ENCODE measurements around the gene SSBP4. TPM values are rescaled to one million over a fixed set of nuclear protein-coding genes. Genes with fewer than 3 reads are reported as not detected.
"Not testable (repeated sequence)": the region's sequence is repeated elsewhere in the genome, so short reads cannot be mapped to it uniquely, and the experiment has no call there.

SSBP4 gene
- total RNA-seq, 1 donor from 2014 or later, result 138 TPM

DNA sequence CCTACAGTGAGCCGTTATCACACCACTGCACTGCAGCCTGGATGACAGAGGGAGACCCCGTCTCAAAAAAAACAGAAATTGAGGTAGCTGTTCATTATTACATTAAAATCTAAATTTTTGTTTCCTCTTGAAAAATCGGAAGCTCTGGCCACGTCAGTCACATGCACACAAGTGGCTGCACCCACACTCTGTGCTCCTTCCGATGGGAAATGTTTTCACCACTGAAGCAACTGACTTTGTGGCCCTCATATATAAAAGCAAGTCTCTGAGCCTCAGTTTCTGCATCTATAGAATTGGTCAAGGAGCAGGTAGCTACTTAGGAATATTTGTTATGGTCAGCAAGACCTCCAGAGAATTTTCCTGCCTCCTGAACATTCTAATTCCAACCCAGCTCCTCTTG, 26.3 kb upstream of the SSBP4 start:
- intact Hi-C loops (cut with micrococcal nuclease), result no loop called here

DNA sequence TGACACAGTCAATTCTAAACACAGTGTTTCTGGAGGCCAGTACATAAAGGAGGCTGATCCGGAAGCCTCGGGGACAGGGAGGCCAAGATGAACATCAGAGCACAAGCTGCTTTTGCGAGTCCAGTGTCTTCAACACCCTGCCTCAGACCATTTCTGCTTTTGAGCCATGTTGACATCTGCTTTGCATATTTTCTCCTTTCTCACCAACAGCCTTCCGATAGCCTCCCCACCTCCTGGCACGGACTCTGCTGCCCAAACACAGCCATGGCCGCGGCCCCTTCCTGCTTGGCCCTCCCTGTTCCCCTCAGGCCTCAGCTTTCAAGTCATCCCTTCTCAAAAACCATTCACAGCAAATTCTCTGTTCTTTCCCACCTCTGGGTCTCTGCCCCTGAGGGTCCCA, 25.4 kb upstream of the SSBP4 start:
- intact Hi-C loops (cut with micrococcal nuclease), result no loop called here

DNA sequence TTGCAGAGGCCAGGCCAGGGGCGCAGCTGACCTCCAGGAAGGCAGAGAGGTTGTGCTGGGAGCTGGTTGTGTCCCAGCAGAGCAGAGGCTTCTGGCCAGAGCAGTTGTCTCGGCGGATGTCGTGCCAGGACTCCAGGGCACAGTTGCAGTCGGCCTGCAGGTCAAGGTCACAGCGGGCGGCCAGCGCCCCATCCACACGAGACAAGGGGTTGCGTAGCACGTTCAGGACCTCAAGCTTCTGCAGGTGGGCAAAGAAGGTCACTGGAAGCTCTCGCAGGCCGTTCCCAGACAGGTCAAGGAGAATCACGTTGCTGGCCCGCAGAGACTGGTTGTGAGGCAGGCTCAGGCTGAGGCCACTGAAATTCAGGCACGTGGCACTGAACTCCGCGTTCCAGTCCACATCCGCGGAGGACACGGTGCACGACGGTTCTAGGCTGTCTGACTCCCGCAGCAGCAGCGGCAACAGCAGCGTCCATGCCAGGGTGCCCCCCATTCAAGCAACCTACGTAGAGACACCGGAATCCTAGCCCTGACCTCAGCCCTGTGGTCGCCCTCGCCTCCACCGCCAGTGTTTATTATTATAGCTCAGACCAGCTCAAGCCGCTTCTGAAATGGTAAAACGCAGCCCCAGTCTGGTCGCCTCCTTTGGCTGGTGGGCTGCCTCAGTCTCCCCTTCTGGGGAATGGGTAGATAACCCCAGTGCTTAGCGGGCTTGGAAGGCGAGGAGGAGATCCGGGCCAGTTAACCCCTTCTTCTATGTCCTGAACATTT, 22.5 kb upstream of the SSBP4 start:
- intact Hi-C loops (cut with micrococcal nuclease), result no loop called here

DNA sequence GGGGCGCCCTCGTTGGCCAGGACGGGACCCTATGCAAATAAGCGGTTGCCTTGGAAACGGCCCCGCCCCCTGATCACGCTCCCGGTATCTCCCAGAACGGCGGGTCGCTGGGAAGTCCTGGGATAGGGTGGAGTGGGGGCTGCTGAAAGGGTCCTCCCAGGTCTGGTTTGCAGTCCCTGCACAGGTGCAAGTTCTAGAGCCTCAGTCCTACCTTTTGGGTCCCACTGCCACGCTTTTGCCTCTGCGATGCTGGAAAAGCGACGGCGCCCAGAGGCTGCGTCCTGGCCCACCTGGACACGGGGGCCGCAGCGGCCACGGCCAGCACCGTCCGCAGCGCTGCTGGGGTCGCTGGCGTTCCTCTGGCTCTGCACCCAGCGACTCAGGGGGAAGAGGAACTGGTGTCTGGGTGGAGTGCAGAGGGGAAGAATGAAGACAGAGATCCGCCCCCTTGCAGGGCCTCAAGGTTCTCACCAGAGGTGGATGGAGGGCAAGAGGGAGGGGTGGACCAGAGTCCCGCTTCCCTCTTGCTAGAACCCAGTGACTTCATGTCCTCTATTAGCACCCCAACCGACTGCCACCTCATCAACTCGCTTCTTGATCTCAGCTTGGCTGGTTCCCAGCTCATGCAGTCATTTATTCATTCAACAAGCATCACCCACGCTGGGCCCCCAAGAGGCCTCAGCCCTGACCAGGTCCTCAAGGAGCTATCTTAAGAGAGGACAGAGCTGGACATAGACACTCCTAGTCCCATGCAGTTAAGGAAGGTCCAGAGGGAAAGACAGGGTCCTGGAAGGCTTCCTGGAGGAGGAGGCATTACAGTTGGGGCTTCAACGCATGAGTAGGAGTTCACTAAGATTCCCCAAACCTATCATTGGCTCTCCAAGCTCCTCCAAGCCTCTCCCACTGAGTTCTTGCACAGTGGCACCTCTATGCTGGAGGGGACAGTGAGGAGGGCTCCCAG, 21.7 kb upstream of the SSBP4 start, which contains the start of gene LRRC25:
TSS of gene LRRC25 (minus strand) at position 381 of the 961 bp plus-strand sequence. CDS start 659 bp downstream, outside the sequence.
- intact Hi-C loops (cut with micrococcal nuclease), result no loop called here

DNA sequence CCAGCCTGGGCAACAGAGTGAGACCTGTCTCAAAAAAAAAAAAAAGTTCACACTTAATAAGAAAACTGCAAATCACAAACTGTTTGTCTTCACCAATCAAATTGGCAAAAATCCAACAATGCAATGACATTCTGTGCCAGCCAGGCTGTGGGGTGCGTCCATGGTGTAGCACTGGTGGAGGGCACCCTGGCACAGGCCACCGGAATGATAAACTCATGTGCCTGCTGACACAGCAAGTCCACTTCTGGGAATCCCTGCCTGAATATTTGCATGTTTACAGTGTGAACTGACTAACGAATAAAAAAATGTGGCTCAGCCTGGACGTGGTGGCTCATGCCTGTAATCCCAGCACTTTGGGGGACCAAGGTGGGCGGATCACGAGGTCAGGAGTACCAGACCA, 20.2 kb upstream of the SSBP4 start:
- intact Hi-C loops (cut with micrococcal nuclease), result no loop called here

DNA sequence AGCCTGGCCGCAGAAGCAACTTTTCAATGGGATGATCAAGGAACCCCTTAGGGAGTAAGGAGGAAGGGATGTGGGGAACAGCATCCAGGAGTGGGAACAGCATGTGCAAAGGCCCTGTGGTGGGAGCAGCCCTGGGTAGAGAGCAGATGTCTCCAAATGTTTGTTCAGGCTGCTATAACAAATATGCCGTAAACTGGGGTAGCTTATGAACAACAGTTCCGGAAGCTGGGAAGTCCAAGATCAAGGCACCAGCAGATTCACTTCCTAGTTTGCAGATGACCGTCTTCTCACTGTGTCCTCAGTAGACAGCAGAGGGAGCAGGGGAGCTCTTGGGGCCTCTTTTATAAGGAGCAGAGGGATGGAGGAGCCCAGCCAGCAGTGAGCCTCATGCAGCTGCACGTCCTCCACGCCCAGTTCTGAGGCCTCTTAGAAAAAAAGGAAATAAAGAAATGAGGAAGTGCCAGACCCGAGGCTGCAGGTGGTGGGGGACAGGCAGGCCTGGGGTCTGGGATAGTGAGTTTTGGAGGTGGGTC, 17.6 kb upstream of the SSBP4 start:
- intact Hi-C loops (cut with micrococcal nuclease), result no loop called here

DNA sequence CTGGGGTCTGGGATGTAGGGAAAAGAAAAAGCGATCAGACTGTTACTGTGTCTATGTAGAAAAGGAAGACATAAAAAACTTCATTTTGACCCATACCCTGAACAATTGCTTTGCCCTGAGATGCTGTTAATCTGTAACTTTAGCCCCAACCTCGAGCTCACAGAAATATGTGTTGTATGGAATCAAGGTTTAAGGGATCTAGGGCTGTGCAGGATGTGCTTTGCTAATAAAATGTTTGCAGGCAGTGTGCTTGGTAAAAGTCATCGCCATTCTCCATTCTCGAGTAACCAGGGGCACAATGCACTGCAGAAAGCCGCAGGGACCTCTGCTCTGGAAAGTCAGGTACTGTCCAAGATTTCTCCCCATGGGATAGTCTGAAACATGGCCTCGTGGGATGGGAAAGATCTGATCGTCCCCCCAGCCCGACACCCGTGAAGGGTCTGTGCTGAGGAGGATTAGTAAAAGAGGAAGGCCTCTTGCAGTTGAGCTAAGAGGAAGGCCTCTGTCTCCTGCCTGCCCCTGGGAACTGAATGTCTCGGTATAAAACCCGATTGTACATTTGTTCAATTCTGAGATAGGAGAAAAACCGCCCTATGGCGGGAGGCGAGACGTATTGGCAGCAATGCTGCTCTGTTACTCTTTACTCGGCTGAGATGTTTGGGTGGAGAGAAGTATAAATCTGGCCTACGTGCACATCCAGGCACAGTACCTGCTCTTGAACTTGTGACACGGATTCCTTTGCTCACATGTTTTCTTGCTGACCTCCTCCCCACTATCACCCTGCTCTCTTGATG, 16.5 kb upstream of the SSBP4 start:
- intact Hi-C loops (cut with micrococcal nuclease), result not testable (repeated sequence)

DNA sequence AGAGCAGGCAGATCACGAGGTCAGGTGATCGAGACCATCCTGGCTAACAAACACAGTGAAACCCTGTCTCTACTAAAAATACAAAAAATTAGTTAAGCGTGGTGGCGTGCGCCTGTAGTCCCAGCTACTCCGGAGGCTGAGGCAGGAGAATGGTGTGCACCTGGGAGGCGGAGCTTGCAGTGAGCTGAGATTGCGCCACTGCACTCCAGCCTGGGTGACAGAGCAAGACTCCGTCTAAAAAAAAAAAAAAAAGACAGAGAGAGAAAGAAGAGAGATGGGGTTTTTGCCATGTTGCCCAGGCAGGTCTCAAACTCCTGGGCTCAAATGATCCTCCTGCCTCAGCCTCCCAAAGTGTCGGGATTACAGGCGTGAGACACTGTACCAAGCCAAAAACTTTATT, 13.4 kb upstream of the SSBP4 start:
- intact Hi-C loops (cut with micrococcal nuclease), result not testable (repeated sequence)

DNA sequence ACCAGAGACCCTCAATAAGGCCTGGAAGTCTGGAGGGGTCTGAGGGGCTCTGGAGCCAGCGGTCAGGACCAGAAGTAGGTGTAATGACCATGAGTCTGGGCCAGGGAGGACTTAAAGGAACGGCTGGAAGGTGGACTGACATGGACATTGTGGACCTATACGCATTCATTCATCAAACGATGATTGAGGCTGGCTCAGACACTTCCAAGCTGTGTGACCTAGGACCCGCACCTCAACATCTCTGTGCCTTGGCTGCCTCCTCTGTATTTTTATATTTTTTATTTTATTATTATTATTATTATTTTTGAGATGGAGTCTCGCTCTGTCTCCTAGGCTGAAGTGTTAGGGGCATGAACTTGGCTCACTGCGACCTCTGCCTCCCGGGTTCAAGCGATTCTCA, 12.4 kb upstream of the SSBP4 start:
- intact Hi-C loops (cut with micrococcal nuclease), result no loop called here

DNA sequence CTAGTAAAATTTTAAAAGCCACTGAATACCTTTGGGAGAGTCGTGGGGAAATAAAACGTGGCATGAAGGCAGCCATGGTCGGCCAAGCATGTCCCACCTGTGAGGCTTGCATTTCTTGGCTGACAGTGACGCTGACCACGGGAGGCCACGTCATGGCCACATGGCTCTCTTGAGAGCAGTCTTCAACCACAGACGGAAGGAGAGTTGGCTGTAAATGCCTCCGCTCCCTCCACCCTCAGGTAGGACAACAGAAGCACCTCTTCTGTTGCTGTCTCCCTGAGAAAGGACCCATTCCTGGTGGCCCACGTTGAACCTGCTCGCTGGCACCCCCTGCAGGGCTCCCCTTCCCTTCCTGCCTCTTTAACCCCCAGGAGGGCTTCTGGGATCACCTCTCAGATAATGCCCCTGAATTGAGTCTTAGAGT, 11.1 kb upstream of the SSBP4 start:
- intact Hi-C loops (cut with micrococcal nuclease), result no loop called here

DNA sequence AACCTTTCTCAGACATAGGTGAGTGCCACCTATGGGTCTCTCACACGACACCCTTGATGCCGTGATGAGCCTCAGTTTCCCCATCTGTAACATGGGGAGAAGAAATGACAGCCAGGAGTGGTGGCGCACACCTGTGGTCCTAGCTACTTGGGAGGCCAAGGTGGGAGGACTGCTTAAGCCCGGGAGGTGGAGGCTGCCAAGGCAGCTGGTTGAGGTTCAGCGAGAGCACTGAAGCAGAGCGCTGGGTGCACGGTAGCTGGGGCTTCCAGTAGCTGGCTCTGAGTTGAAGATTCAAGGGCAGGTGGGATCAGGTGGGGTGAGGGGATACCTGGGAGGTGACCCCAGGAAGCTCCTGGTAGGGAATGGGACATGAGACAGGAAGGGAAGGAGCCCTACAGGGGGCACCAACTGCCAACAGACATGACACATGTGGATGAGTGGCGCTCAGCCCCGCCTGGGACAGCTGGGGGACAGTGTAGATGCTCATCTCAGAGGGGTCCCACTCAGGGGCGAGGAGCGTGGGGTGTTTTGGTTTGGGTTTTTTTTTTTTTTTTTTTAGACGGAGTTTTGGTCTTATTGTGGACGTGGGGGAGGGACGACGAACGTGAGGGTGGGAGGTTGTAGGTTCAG, 6.5 kb upstream of the SSBP4 start:
- intact Hi-C loops (cut with micrococcal nuclease), result no loop called here

DNA sequence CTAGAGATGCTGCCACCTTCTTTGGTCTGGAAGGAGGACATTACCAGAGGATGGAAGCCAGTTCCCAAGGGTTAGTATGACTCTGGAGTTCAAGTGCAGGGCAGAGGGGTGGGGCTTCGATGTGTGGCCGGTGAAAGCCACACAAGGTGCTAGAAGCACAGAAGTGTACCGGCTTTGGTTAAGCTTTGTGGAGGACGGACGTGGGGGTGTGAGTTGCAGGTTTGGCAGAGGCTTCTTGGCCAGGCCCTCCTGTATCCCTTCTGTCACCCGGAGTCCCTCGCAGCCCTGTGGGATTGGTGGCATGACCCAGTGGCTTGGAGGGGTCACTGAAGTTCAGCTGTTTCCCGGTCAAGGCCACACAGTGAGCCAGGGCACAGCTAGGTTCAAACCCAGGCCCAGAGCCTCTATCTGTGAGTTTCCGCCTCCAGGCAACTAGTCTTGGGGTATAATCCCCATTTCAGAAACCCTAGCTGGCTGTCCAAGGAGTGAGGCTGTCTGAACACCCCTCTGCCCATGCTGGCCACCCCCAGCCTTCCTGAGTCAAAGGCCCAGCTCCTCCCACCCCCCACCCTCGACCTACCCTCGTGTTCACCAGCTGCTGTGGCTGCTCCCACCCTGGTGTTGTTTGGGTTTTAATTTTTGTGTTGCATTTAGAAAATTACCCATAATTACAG, 4.6 kb upstream of the SSBP4 start:
- intact Hi-C loops (cut with micrococcal nuclease), result loop anchor here (5.0 kb wide), 3 partner anchors 317 to 467 kb away; partner anchors contain the start of genes MAST3 and UPF1

DNA sequence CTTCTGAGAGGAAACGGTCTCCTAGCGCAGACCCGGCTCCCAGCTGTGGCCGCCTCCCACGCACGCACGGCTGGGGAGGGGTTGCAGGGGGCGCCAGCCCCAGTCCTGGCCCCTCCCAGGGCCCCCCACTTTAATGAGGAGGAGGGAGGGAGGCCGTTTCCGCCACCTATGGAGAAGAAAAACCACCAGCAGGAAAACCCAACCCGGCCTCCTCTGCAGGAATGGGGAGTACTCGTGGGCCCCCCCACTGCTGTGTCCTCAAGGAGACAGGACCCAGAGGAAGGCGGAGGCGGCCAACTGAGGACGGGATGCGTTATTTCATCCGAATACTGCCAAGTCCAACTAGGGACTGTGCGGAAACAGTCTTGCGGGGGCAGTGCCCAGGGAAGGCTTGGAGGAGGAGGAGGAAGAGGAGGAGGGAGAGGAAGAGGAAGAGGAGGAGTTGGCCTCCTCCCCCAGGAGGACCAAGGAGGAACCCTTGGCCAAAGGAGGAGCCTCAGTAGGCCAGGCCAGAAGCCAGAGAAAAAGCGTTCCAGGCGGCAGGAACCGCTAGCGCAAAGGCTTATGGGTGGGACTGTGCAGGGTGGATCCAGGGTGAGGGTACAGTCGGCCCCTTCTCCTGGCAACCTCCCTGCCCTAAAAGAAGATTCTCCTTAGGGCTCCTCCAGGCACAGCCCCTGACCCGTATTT, 3.9 kb upstream of the SSBP4 start:
- intact Hi-C loops (cut with micrococcal nuclease), result loop anchor here (5.0 kb wide), 3 partner anchors 318 to 468 kb away; partner anchors contain the start of genes MAST3 and UPF1

DNA sequence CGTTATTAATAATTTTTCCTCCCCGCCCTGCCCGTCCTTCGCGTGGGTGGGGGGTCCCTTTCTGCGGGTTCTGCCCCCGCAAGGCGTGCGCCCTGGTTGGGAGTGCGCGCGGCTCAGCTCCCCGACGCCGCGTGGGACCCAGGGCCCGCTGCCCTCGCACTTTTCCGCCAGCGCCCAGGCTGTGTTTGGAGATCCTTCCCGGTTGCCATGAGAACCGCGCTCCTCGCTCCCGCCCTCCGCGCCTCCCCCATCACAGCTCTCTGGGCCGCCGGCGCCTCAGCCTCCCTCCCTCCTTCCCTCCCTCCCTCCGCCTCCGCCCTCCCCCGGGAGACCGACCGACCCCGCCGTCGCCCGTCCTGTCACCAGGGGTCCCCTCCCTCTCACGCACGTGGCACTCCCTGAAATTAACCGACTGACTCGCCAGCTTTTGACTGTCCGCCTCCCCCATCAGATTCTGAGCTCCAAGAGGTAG, 2.4 kb upstream of the SSBP4 start:
- intact Hi-C loops (cut with micrococcal nuclease), result loop anchor here (5.0 kb wide), 3 partner anchors 320 to 470 kb away; partner anchors contain the start of genes MAST3 and UPF1

DNA sequence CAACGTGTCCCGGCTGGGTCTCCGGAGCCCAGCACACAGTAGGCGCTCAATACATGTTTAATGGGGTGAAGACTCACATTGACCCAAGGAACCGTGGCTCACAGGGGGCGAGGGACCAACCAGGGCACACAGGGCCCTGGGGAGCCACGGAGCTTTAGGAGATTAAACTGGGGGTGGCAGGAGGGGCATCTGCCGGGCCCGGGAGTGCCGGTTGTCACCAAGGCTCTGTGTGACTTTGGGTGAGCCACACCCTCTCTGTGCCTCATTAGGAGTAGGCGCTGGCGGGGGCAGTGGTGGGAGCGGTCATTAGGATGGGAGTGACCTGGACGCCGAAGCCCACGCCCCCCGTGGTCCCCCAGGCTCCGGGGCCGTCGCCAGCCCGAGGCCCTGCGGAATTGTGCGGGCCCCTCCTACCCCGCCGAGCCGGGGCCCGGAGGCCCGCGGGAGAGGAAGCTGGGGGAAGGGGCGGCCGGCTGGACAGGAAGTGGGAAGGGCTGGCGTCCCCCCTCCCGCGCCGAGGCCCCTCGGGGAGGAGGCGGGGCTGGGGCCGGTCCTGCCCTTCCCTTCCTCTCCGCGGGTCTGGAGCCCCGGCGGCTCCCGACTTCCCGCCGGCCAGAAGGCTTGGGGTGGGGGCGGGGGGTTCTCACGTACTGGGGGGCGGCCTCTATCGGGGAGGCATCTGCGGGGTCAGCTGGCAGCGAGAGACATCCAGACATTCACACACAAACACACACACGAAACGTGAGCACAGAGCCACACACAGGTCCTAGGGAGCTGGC, 1.8 kb upstream of the SSBP4 start:
- intact Hi-C loops (cut with micrococcal nuclease), result loop anchor here (2.0 to 5.0 kb wide), 4 partner anchors 213 to 470 kb away; partner anchors contain the start of genes MAST3, RAB3A and UPF1

DNA sequence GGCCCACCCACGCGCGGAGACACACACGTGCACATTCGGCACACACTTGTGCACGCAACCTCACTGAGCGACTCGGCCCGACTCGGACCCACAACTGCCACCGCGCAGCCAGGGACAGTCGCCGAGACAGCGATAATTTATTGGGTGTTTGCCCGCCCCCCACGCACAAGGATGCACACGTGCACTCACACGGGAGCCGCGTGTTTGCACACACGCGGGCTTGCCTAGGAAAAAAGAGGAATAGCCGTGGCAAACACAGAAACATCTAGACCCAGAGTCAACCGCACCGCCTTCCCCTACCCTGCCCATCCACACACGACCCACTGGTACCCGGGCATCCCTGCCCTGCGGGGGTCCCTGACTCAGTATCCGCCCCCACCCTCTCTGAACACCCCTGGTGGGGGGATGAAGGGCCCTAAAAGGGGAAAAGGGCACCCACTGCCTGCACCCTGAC, 1.1 kb upstream of the SSBP4 start:
- intact Hi-C loops (cut with micrococcal nuclease), result loop anchor here (2.0 to 5.0 kb wide), 4 partner anchors 213 to 471 kb away; partner anchors contain the start of genes MAST3, RAB3A and UPF1

DNA sequence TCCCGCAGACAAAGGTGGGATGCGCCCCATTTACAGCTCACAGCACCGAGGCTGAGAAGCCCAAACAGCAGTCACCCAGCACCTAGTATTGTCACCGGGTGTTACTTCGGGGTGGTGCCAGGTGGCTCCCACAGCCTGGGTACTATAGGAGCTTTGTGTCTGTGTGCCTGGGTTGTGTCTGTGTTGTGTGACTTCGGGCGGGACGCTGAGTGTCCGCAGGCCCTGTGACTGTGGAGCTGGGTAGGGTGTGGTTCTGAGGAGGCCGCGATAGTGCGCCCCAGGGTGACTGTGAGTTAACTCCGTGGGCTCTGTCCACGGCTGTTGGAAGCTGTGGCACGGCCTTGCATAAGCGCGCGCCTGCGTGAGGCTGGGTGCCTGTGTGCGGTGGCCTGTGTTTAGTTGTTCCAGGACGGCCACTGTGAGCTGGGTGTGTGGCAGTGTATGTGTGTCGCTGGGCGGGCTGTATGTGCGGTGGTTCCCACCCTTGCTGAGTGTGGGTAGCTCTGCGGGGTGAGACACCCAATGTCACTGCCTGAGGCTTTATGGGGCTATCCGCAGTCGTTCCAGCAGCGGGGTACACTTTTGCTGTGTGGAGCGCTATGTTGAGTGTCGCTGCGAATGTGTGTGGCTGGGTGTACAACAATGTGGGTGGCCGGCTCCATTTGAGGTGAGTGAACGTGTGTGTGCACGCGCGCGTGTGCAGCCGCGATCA, 559 bp upstream of the SSBP4 start:
- intact Hi-C loops (cut with micrococcal nuclease), result loop anchor here (1.0 to 5.0 kb wide), 6 partner anchors 11 to 471 kb away; partner anchors contain the start of genes ELL, MAST3, RAB3A and UPF1

Measured in T-helper 1 cell treated with Interleukin-12 subunit alpha and Interleukin-12 subunit beta and Interleukin-4 antibody, amounts not matched to agents 30 ng/mL and 1 ng/mL, for 36 hours (primary cell).